Epithelial cell of proximal tubule (primary cell): ENCODE results near the gene PRKN. TPM values are rescaled to one million over a fixed set of nuclear protein-coding genes. Genes with fewer than 3 reads are reported as not detected.

Experiments
- DNase-seq: peaks from one replicate; pipeline ENCODE4 v3.0.0-alpha.2; 2011; ENCODE audit warnings: low read depth
- H3K4me3 ChIP-seq: 2 replicates; pipeline ENCODE4 v1.5.1; 2011; ENCODE audit warnings: low read depth, mild to moderate bottlenecking, low read length
- total RNA-seq: library from RNA; depleted of rRNA; stranded (reverse); fragments of >200 nt; gene quantifications from 2 replicates; pipeline ENCODE4 v1.2.3, GENCODE V29; 2015
- TF ChIP-seq, protein P1 (sequence below): conservative IDR thresholded peaks from 2 replicates; pipeline ENCODE4 v1.5.1; 2012; ENCODE audit warnings: low read depth, mild to moderate bottlenecking, low read length

PRKN gene
- total RNA-seq, 1 donor from 2014 or later: 0.58 TPM

DNA sequence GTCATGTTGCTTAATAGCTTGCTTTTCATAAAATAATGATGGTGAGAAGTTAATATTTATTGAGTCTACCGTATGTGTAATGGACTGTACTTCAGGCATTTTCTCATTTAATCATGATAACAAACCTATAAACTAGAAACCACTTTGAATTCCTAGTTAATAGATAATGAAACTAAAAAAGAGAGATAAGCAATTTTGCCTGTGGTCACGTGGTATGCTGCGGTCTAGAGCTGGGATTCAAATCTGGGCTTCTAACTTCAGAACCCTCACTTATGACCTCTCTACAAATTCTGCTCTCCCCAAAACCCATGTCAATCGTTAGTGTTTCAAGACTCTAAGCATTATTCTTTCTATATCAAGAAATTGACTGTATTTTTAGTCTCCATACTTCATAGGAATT lies 700.7 kb downstream of the PRKN start:
- no peak overlapping the region for H3K4me3 ChIP-seq
- DNase-seq: no peak
- TF ChIP-seq, protein P1, sequence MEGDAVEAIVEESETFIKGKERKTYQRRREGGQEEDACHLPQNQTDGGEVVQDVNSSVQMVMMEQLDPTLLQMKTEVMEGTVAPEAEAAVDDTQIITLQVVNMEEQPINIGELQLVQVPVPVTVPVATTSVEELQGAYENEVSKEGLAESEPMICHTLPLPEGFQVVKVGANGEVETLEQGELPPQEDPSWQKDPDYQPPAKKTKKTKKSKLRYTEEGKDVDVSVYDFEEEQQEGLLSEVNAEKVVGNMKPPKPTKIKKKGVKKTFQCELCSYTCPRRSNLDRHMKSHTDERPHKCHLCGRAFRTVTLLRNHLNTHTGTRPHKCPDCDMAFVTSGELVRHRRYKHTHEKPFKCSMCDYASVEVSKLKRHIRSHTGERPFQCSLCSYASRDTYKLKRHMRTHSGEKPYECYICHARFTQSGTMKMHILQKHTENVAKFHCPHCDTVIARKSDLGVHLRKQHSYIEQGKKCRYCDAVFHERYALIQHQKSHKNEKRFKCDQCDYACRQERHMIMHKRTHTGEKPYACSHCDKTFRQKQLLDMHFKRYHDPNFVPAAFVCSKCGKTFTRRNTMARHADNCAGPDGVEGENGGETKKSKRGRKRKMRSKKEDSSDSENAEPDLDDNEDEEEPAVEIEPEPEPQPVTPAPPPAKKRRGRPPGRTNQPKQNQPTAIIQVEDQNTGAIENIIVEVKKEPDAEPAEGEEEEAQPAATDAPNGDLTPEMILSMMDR: no peak

- no peak for DNase-seq
- TF ChIP-seq, protein P1: no peak
- H3K4me3 ChIP-seq: no peak overlapping the region
Measured at GRCh38 chr6:162026031-162026430, 701.5 kb downstream of the PRKN start.

DNA sequence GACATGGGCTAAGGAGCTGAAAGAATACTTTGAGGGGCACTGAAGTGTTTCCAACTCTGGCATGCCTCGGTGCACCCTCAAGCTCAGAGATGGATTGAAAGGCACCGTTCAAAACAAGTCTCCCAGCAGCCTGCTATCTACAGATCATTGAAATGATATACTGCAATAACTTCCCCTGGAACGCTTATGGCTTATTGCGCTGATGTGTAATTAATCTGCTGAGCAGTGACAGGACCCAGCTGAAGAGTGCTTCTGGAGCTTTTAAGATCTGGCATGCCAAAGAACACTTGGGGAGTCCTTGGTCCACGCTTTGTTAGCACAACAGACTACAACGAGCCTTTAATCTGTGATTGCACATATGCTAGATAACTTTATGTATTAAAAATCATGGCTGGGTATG lies 708.2 kb downstream of the PRKN start:
- TF ChIP-seq, protein P1: no peak
- no peak for DNase-seq
- H3K4me3 ChIP-seq: no peak overlapping the region

GRCh38 chr6:162017536-162017935 lies 710.0 kb downstream of the PRKN start:
- no peak overlapping the region for H3K4me3 ChIP-seq
- DNase-seq: no peak

DNA sequence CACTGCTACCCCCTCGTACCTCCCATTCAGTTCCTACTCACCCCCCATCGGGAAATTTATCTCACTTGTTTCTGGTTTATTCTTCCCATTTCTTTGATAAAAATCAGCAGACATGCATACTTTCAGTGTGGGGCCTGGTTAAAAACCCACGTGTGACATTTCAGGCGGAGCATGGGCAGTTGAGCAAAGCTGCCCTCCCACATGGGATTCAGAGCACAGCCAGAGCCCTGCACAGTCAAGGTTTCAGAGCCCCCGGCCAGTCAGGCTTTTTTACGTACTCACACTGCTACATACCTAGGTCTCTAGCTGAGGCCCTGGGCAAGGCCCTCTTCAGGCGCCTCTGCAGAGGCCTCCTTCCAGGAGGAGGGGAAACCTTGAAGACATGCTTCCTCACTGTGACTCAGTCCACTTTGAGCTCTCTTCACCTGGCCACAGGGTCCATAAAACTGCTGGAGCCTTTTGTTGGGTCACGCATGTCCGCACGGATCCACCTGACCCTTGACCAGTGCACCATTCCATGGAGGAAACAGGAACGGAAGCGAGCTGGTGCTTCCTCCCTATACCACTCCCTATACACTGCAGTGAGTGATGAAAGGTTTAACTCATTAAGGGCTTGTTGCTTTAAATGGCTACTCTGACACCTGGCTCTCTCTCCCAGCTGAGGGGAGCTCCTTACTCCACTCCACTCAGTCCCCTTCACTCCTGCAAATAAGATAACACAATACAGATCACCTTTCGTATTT lies 713.3 kb downstream of the PRKN start:
- no peak overlapping the region for H3K4me3 ChIP-seq
- TF ChIP-seq, protein P1: no peak
- no peak for DNase-seq

More at GRCh38 chr6:162017536-162017935, 710.0 kb downstream of the PRKN start:
- TF ChIP-seq, protein P1: no peak

GRCh38 chr6:162005372-162005771 lies 722.2 kb downstream of the PRKN start:
- no peak for DNase-seq
- TF ChIP-seq, protein P1: no peak
- no peak overlapping the region for H3K4me3 ChIP-seq

- DNase-seq: no peak
- no peak overlapping the region for H3K4me3 ChIP-seq
- TF ChIP-seq, protein P1: no peak
Measured at GRCh38 chr6:161996783-161997182, 730.8 kb downstream of the PRKN start.
